Duodenal mucosa (tissue), 2 donors: ENCODE results near the gene RASL10A.

Experiments
- H3K27ac ChIP-seq: one replicate; pipeline ENCODE4 v1.7.0; 2013; ENCODE audit warnings: low read depth, low read length
- H3K27me3 ChIP-seq, 2 donors: one replicate each; pipeline ENCODE4 v1.7.0; 2013; ENCODE audit warnings: low read length in 2 of 2, control low read depth in 1 of 2; ENCODE audit not compliant: insufficient read depth in 2 of 2, control insufficient read depth in 1 of 2
- H3K36me3 ChIP-seq, 2 donors: one replicate each; pipeline ENCODE4 v1.7.0; 2013; ENCODE audit warnings: low read length in 2 of 2, control low read depth in 1 of 2; ENCODE audit not compliant: insufficient read depth in 2 of 2, control insufficient read depth in 1 of 2
- H3K4me1 ChIP-seq, 2 donors: one replicate each; pipeline ENCODE4 v1.7.0; 2013; ENCODE audit warnings: low read length in 2 of 2, control low read depth in 1 of 2; ENCODE audit not compliant: insufficient read depth in 2 of 2, control insufficient read depth in 1 of 2
- H3K4me3 ChIP-seq, 2 donors: one replicate each; pipeline ENCODE4 v1.7.0; 2013; ENCODE audit warnings: low read length in 2 of 2, low read depth in 1 of 2
- H3K9ac ChIP-seq, 2 donors: one replicate each; pipeline ENCODE4 v1.7.0; 2013; ENCODE audit warnings: low read length in 2 of 2, low read depth in 1 of 2
- H3K9me3 ChIP-seq, 2 donors: one replicate each; pipeline ENCODE4 v1.7.0; 2013; ENCODE audit warnings: low read length in 2 of 2, control low read depth in 1 of 2; ENCODE audit not compliant: control insufficient read depth in 1 of 2

Gene RASL10A

DNA sequence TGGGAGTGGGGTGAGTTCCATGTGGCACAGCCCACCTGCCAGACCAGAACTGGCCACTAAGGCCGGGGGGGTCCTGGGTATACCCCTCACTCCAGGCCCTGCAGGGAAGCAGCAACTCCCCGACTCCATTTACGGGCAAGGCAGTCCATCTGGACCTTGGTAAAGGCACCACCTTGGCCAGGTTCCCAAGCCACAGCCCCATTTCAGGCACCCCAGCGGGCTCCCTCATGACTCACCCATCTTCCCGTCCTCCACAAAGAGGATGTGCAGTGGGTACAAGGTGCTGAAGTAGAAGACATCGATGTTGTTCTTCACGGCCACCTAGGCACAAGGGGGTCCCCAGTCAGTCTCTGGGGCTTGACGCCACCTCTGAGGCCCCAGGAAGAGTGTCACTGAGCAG is 15.7 kb upstream of the RASL10A start:
- Histone ChIP-seq H3K36me3 (peaks cover 16 to 96% of the 10 kb centered on the region in 2 donors), H3K4me1 (peaks cover 0 to 3% of the 10 kb centered on the region in 2 donors), H3K9me3 (no peaks in the 10 kb centered on the region), H3K27ac (no peak overlapping the region), H3K27me3 (no peaks in the 10 kb centered on the region), H3K9ac (no peak overlapping the region), H3K4me3 (no peak overlapping the region)

DNA sequence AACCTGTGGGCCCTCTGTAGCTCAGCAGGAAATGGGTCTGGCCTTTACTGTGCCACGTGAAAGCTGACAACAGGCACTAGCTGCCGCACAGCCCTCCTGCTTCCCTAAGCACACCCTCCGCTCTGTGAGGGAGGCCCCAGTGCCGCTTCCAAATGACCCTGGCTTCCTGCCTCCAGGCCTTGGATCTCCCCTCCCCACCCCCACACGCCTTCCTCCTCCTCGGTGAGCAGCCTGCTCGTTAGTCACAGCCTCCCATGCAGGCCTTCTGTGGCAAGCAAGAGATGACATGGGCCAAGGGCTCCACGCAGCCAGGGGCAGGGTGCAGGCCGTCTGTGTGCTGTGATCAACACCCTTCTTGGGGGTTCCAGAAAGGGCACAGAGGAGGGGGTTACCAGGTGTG is 15.3 kb upstream of the RASL10A start:
- Histone ChIP-seq H3K9me3 (no peaks in the 10 kb centered on the region), H3K4me3 (no peak overlapping the region), H3K27me3 (no peaks in the 10 kb centered on the region), H3K36me3 (peaks cover 11 to 95% of the 10 kb centered on the region in 2 donors), H3K27ac (no peak overlapping the region), H3K4me1 (peaks cover 0 to 3% of the 10 kb centered on the region in 2 donors), H3K9ac (no peak overlapping the region)

DNA sequence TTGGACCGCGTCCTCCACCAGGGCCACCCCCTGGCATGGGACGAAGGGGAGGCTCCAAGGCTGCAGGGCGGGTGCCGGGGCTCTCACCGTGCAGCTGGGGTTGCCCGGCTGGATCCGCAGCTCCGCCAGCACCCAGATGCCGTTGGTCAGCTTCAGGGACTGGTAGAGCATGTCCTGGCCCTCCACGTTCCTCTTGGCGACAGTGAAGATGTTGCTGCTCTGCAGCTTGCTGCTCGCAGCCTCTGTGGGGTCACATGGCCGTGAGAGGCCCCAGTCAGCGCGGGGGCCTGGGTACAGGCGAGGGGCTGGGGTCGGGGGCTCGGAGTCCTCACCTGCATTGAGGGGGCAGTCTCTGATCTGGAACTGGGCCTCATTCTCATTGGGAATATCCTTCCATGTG is 14.8 kb upstream of the RASL10A start:
- Histone ChIP-seq H3K4me1 (peaks cover 0 to 3% of the 10 kb centered on the region in 2 donors), H3K27me3 (no peaks in the 10 kb centered on the region), H3K9ac (no peak overlapping the region), H3K4me3 (no peak overlapping the region), H3K36me3 (peaks cover 11 to 93% of the 10 kb centered on the region in 2 donors), H3K9me3 (no peaks in the 10 kb centered on the region), H3K27ac (no peak overlapping the region)

GRCh38 chr22:29329581-29329980 is 14.1 kb upstream of the RASL10A start:
- no peak overlapping the region for H3K9ac ChIP-seq
- H3K4me3 ChIP-seq: no peak overlapping the region
- H3K4me1 ChIP-seq: peaks cover 0 to 3% of the 10 kb centered on the region in 2 donors
- peaks cover 11 to 88% of the 10 kb centered on the region in 2 donors for H3K36me3 ChIP-seq
- no peaks in the 10 kb centered on the region for H3K9me3 ChIP-seq
- no peak overlapping the region for H3K27ac ChIP-seq
- no peaks in the 10 kb centered on the region for H3K27me3 ChIP-seq

DNA sequence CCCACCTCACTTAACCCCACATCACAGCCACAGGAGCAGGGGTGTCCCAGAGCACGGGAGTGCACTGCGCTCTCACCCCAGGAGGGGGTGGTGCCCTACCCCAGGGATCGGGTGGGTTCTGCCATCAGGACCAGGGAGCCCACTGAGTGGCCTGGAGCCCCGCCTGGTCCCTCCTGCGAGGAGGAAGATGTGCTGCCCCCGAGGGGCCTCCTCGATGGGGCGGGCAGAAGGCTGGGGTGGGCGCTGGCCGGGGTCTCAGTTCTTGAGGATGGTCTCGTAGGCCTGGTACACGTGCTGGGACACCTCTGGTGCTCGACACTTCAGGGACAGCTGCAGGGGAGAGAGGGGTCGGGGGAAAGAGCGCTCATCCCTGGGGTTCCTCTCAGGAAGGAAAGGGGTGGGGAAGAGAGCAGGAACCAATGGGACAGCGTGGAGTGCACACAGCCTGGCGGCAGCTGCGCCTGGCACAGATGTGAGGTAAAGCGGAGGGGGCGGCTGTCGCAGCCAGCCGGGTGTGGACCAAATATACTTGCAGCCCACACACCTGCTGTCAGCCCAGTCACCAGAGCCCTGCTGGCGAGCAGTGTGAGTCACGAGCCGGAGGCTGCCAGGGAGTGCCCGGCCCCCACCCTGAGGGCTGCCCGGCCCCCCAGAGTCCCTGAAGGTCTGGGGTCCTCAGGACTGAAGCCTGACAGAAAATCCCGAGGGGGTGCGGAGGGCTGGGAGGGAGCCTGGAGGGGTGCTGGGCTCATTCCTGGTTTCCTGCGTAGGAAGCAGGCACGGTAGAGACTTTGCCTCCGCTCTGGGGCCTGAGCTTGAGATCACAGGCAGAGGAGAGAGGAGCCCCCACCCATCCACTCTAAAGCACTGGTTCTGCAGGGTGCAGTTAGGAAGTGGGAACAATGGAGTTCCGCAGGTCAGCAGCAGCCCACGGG is 13.3 kb upstream of the RASL10A start:
- no peak overlapping the region for H3K27ac ChIP-seq
- peaks cover 0 to 3% of the 10 kb centered on the region in 2 donors for H3K4me1 ChIP-seq
- no peaks in the 10 kb centered on the region for H3K9me3 ChIP-seq
- no peaks in the 10 kb centered on the region for H3K27me3 ChIP-seq
- H3K36me3 ChIP-seq: peaks cover 11 to 81% of the 10 kb centered on the region in 2 donors
- H3K4me3 ChIP-seq: no peak overlapping the region
- H3K9ac ChIP-seq: no peak overlapping the region

GRCh38 chr22:29328055-29328454 is 12.6 kb upstream of the RASL10A start:
- Histone ChIP-seq H3K4me1 (peaks cover 0 to 3% of the 10 kb centered on the region in 2 donors), H3K9me3 (no peaks in the 10 kb centered on the region), H3K27ac (no peak overlapping the region), H3K4me3 (no peak overlapping the region), H3K27me3 (no peaks in the 10 kb centered on the region), H3K36me3 (peaks cover 11 to 73% of the 10 kb centered on the region in 2 donors), H3K9ac (no peak overlapping the region)

DNA sequence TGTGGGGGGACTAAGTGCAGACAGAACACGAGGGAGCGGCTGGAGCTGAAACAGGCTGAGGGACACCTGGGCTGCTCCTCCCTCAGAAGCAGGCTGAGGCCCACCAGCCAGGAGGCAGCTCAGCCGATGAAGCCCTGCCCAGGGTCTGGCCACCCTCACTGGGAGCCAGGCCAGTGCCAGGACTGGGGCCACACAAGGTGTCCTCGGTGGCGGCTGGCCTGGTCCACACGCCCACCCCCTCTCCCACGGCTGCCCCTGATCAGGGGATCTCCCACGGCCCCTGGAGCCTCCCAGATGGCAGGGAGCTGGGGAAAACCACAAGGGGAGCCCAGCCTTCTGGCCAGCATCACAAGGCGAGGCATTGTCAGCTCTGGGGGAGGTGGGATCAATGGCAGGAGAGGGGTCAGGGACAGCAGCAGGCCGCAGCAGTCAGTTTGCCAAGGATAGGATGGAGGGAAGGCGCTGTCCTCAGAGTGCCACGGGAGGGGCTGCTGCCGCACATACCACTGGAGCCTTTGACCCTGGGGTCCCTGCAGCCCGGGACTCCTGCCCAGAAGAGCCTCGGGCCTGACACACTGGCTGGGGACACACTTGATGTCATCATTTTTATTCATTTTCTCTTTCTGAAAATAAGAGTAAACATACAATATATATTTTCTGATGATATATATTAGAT is 11.7 kb upstream of the RASL10A start:
- Histone ChIP-seq H3K27ac (no peak overlapping the region), H3K27me3 (no peaks in the 10 kb centered on the region), H3K4me1 (peaks cover 0 to 3% of the 10 kb centered on the region in 2 donors), H3K4me3 (no peak overlapping the region), H3K36me3 (peaks cover 11 to 65% of the 10 kb centered on the region in 2 donors), H3K9me3 (no peaks in the 10 kb centered on the region), H3K9ac (no peak overlapping the region)

- Histone ChIP-seq H3K27me3 (no peaks in the 10 kb centered on the region), H3K9me3 (no peaks in the 10 kb centered on the region), H3K36me3 (peaks cover 11 to 60% of the 10 kb centered on the region in 2 donors), H3K4me3 (no peak overlapping the region), H3K27ac (no peak overlapping the region), H3K9ac (no peak overlapping the region), H3K4me1 (peaks cover 0 to 3% of the 10 kb centered on the region in 2 donors)
These were observed 11.0 kb upstream of the RASL10A start for GRCh38 chr22:29326481-29326880.

- Histone ChIP-seq H3K27me3 (no peaks in the 10 kb centered on the region), H3K4me1 (peaks cover 0 to 2% of the 10 kb centered on the region in 2 donors), H3K4me3 (no peak overlapping the region), H3K9ac (no peak overlapping the region), H3K27ac (no peak overlapping the region), H3K36me3 (peaks cover 11 to 53% of the 10 kb centered on the region in 2 donors), H3K9me3 (no peaks in the 10 kb centered on the region)
These were observed 10.4 kb upstream of the RASL10A start for GRCh38 chr22:29325785-29326315.

GRCh38 chr22:29325356-29325755 is 9.9 kb upstream of the RASL10A start:
- Histone ChIP-seq H3K4me3 (no peak overlapping the region), H3K4me1 (no peaks in the 10 kb centered on the region), H3K9me3 (no peaks in the 10 kb centered on the region), H3K27me3 (no peaks in the 10 kb centered on the region), H3K27ac (no peak overlapping the region), H3K9ac (no peak overlapping the region), H3K36me3 (peaks cover 7 to 48% of the 10 kb centered on the region in 2 donors)
